OCI-LY3 (cell line): Measurements from ENCODE around the gene ACBD6.

ENCODE experiments used
- H2AFZ ChIP-seq: fragments of 200-600, 300-600 bp; shearing (Covaris generic); 2 replicates; pipeline ENCODE4 v1.6.0; 2014; ENCODE audit warnings: antibody characterized with exemption, low read depth, low read length
- H3K27ac ChIP-seq: fragments of 200-600, 300-600 bp; sonication (generic); 2 replicates; pipeline ENCODE4 v1.5.1; 2014; ENCODE audit warnings: mild to moderate bottlenecking, low read length, moderate library complexity, mixed read lengths
- H3K27me3 ChIP-seq: fragments of 200-600, 300-600 bp; sonication (generic); 2 replicates; pipeline ENCODE4 v1.6.1; 2014; ENCODE audit warnings: low read depth, low read length, mixed read lengths
- H3K36me3 ChIP-seq: fragments of 200-600, 300-600 bp; sonication (generic); replicated peaks from 2 replicates; pipeline ENCODE3; 2014; ENCODE audit warnings: low read depth, low read length, mixed read lengths
- H3K4me1 ChIP-seq: fragments of 300-600, 200-600 bp; sonication (generic); 2 replicates; pipeline ENCODE4 v1.6.1; 2014; ENCODE audit warnings: low read length, mixed read lengths
- H3K4me2 ChIP-seq: fragments of 200-600, 300-600 bp; sonication (generic); 2 replicates; pipeline ENCODE4 v1.6.1; 2014; ENCODE audit warnings: low read length, mixed read lengths
- H3K4me3 ChIP-seq: fragments of 300-600, 200-600 bp; sonication (generic); 2 replicates; pipeline ENCODE4 v1.5.1; 2014; ENCODE audit warnings: antibody characterized with exemption, mild to moderate bottlenecking, low read length, moderate library complexity
- H3K79me2 ChIP-seq: fragments of 300-600, 200-600 bp; shearing (Covaris generic); 2 replicates; pipeline ENCODE4 v1.6.1; 2014; ENCODE audit warnings: mild to moderate bottlenecking, low read length, mixed read lengths
- H3K9ac ChIP-seq: fragments of 300-600, 200-600 bp; shearing (Covaris generic); 2 replicates; pipeline ENCODE4 v1.6.0; 2014; ENCODE audit warnings: mild to moderate bottlenecking, low read length, moderate library complexity
- H3K9me3 ChIP-seq: fragments of 200-600, 300-600 bp; shearing (Covaris generic); 2 replicates; pipeline ENCODE4 v1.6.1; 2014; ENCODE audit warnings: low read length, mixed read lengths; ENCODE audit not compliant: insufficient read depth
- H4K20me1 ChIP-seq: fragments of 200-600, 300-600 bp; sonication (generic); 2 replicates; pipeline ENCODE4 v1.6.1; 2016; ENCODE audit warnings: low read length, mixed read lengths; ENCODE audit not compliant: insufficient read depth
- EZH2phosphoT487 ChIP-seq: fragments of 200-600 bp; shearing (Covaris generic); IDR thresholded peaks from 2 replicates; pipeline ENCODE4 v1.6.1; 2018; ENCODE audit warnings: antibody characterized with exemption, mixed run types, low read depth
- TF ChIP-seq, protein P1 (sequence below): fragments of 200-600, 300-600 bp; sonication (generic); IDR thresholded peaks from 2 replicates; pipeline ENCODE4 v1.5.1; 2014; ENCODE audit warnings: antibody characterized with exemption, low read length, low read depth

Gene ACBD6

GRCh38 chr1:180489313-180489712, 13.1 kb downstream of the ACBD6 start:
- TF ChIP-seq, protein P1, sequence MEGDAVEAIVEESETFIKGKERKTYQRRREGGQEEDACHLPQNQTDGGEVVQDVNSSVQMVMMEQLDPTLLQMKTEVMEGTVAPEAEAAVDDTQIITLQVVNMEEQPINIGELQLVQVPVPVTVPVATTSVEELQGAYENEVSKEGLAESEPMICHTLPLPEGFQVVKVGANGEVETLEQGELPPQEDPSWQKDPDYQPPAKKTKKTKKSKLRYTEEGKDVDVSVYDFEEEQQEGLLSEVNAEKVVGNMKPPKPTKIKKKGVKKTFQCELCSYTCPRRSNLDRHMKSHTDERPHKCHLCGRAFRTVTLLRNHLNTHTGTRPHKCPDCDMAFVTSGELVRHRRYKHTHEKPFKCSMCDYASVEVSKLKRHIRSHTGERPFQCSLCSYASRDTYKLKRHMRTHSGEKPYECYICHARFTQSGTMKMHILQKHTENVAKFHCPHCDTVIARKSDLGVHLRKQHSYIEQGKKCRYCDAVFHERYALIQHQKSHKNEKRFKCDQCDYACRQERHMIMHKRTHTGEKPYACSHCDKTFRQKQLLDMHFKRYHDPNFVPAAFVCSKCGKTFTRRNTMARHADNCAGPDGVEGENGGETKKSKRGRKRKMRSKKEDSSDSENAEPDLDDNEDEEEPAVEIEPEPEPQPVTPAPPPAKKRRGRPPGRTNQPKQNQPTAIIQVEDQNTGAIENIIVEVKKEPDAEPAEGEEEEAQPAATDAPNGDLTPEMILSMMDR = no peak
- TF ChIP-seq EZH2phosphoT487 = no peak
- Histone ChIP-seq H3K4me2 (no peak overlapping the region), H3K9ac (no peak overlapping the region), H3K27me3 (no peaks in the 10 kb centered on the region), H4K20me1 (0 out of 2 replicates have a peak, but pooled peaks cover 2% of the 10 kb centered on the region), H2AFZ (no peak overlapping the region), H3K36me3 (peaks cover 39% of the 10 kb centered on the region), H3K4me3 (no peak overlapping the region), H3K9me3 (no peaks in the 10 kb centered on the region), H3K27ac (no peak overlapping the region), H3K79me2 (no peaks in the 10 kb centered on the region), H3K4me1 (no peaks in the 10 kb centered on the region)

DNA sequence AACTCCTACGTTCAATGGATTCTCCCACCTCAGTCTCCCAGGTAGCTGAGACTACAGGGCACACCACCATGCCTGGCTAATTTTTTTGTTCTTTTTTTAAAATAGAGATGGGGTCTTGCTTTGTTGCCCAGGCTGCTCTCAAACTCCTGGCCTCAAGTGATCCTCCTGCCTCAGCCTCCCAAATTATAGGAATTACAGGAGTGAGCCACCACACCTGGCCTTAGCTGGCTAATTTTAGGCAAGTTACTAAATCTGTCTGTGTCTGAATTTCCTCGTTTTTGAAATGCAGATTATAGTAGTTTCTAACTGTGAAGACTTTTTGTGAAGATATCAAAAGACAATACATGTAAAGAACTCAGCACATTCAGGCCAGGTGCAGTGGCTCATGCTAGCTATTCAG, 13.7 kb downstream of the ACBD6 start:
- no peaks in the 10 kb centered on the region for H3K27me3 ChIP-seq
- TF ChIP-seq, protein P1 = no peak
- no peak for TF ChIP-seq EZH2phosphoT487
- no peaks in the 10 kb centered on the region for H3K79me2 ChIP-seq
- no peak overlapping the region for H3K27ac ChIP-seq
- no peak overlapping the region for H2AFZ ChIP-seq
- no peaks in the 10 kb centered on the region for H3K4me1 ChIP-seq
- no peak overlapping the region for H3K9ac ChIP-seq
- no peak overlapping the region for H3K4me3 ChIP-seq
- H3K4me2 ChIP-seq = no peak overlapping the region
- H3K36me3 ChIP-seq = peaks cover 37% of the 10 kb centered on the region
- no peaks in the 10 kb centered on the region for H3K9me3 ChIP-seq
- 0 out of 2 replicates have a peak, but pooled peaks cover 2% of the 10 kb centered on the region for H4K20me1 ChIP-seq

DNA sequence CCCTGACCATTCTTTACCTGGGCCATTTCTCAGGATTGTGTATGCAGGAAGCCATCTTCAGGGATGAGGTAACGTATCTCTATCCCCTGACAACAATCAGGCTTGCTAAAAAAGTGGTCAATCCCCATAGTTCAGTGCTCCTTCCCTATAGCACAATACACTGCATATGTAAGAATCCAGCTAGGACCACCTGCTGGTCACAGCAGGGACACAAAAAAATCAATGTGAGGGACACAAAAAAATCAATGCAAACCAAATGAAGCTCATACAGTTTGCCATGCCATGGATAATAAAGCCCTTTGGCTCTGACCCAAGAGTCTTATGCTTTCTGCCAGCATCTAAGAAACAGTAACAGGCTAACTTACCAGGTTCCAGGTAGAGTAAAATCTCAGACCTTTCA, 16.3 kb downstream of the ACBD6 start:
- Histone ChIP-seq H2AFZ (no peak overlapping the region), H3K4me1 (peaks cover 4% of the 10 kb centered on the region; the same call in 1 of the 2 replicates), H3K9ac (no peak overlapping the region), H3K4me3 (no peak overlapping the region), H3K27ac (no peak overlapping the region), H3K27me3 (no peaks in the 10 kb centered on the region), H3K9me3 (no peaks in the 10 kb centered on the region), H3K79me2 (no peaks in the 10 kb centered on the region), H3K4me2 (no peak overlapping the region), H3K36me3 (peaks cover 33% of the 10 kb centered on the region), H4K20me1 (0 out of 2 replicates have a peak, but pooled peaks cover 2% of the 10 kb centered on the region)
- TF ChIP-seq EZH2phosphoT487 = no peak
- TF ChIP-seq, protein P1 = no peak

- Histone ChIP-seq H3K27me3 (no peaks in the 10 kb centered on the region), H3K4me1 (peaks cover 4% of the 10 kb centered on the region; the same call in 1 of the 2 replicates), H3K27ac (no peak overlapping the region), H4K20me1 (0 out of 2 replicates have a peak, but pooled peaks cover 6% of the 10 kb centered on the region), H3K9ac (no peak overlapping the region), H3K36me3 (peaks cover 34% of the 10 kb centered on the region), H3K9me3 (no peaks in the 10 kb centered on the region), H2AFZ (no peak overlapping the region), H3K4me3 (no peak overlapping the region), H3K79me2 (no peaks in the 10 kb centered on the region), H3K4me2 (no peak overlapping the region)
- TF ChIP-seq EZH2phosphoT487 = no peak
- TF ChIP-seq, protein P1 = no peak
Observed at GRCh38 chr1:180484490-180484889, 17.9 kb downstream of the ACBD6 start.
